GM12865 (cell line): ENCODE measurements around the gene ARHGEF26.

ENCODE experiments used
- DNase-seq: peaks from one replicate; pipeline ENCODE4 v3.0.0; 2010; ENCODE audit warnings: low read depth
- H3K4me3 ChIP-seq: 2 replicates; pipeline ENCODE4 v1.5.1; 2011; ENCODE audit warnings: mild to moderate bottlenecking, low read depth, low read length, control low read depth
- TF ChIP-seq, protein P1 (sequence below): IDR thresholded peaks from 2 replicates; pipeline ENCODE4 v1.5.1; 2011; ENCODE audit warnings: low read length, control low read depth, low read depth, inconsistent platforms; ENCODE audit not compliant: insufficient read depth; ENCODE audit errors: missing control alignments

ARHGEF26 gene

GRCh38 chr3:154294016-154294415, 172.8 kb downstream of the ARHGEF26 start:
- TF ChIP-seq, protein P1, sequence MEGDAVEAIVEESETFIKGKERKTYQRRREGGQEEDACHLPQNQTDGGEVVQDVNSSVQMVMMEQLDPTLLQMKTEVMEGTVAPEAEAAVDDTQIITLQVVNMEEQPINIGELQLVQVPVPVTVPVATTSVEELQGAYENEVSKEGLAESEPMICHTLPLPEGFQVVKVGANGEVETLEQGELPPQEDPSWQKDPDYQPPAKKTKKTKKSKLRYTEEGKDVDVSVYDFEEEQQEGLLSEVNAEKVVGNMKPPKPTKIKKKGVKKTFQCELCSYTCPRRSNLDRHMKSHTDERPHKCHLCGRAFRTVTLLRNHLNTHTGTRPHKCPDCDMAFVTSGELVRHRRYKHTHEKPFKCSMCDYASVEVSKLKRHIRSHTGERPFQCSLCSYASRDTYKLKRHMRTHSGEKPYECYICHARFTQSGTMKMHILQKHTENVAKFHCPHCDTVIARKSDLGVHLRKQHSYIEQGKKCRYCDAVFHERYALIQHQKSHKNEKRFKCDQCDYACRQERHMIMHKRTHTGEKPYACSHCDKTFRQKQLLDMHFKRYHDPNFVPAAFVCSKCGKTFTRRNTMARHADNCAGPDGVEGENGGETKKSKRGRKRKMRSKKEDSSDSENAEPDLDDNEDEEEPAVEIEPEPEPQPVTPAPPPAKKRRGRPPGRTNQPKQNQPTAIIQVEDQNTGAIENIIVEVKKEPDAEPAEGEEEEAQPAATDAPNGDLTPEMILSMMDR = no peak
- H3K4me3 ChIP-seq = no peak overlapping the region
- no peak for DNase-seq

DNA sequence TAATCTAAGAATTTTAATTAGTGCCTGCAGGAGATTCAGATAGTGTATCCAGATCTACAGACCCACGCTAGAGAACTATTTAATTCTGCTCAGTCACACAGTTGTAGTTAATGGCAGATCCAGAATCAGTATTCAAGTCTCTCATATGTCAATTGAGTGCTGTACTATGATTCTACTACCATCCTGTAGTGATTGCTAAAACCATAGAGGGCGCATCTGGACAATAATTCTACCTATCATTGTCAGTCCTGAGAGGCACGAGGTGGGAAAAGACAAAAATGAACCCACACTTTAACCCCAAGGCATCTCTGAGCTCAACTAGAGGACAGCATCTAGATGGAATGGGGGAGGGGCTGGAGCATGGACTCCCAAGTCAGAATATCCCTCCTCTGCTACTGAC, 180.4 kb downstream of the ARHGEF26 start:
- no peak overlapping the region for H3K4me3 ChIP-seq
- TF ChIP-seq, protein P1 = no peak
- DNase-seq = no peak

DNA sequence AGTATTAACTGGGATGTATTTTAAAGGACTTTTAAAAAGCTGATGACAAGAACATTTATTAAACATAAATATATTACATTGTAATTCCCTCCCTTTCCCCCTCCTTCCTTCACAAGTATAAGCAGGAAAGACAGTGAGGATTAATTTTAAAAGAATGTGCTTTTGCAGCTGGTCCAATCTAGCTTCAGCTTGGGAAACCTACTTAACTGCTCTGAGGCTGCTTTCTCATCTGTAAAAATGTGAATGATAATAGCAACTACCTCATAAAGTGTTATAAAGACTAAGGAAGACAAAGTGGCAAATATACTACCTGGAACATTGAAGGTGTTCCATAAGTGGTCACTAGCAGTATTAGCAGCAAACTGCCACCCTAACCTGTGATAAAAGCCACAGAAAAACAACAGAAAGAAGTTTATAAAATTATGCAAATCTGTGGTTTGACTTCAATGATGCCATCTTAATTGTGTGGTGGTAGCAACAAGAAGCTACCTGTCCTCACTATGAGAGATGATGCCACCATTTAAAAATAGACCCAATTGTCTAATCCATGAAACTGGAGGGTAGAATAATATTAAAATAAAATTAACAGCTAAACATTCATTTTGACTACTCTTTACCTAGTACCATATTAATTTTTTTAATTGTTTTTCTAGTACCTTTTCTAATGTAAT, 183.1 kb downstream of the ARHGEF26 start:
- TF ChIP-seq, protein P1 = no peak
- no peak for DNase-seq
- no peak overlapping the region for H3K4me3 ChIP-seq

GRCh38 chr3:154304936-154305335, 183.7 kb downstream of the ARHGEF26 start:
- no peak overlapping the region for H3K4me3 ChIP-seq
- TF ChIP-seq, protein P1 = no peak

GRCh38 chr3:154307363-154307762, 186.2 kb downstream of the ARHGEF26 start:
- no peak overlapping the region for H3K4me3 ChIP-seq
- TF ChIP-seq, protein P1 = no peak
- no peak for DNase-seq

More at GRCh38 chr3:154304936-154305335, 183.7 kb downstream of the ARHGEF26 start:
- DNase-seq = no peak
